Endothelial cell of umbilical vein (primary cell): ENCODE data around the gene CTNNA2. TPM values are rescaled to one million over a fixed set of nuclear protein-coding genes. Genes with fewer than 3 reads are reported as not detected.

Experiments
- BruUV-seq: library from RNA; stranded (reverse); fragments of 400-500 nt; replicated peaks from 2 replicates; lab custom pipeline; 2021; lab: Mats Ljungman, UMichigan
- CTCF ChIA-PET: fragments of 300-600, 350-600 bp; sonication (Branson Sonifier 250); formaldehyde crosslinking; loops from one replicate; lab custom pipeline; 2021; ENCODE audit warnings: antibody characterized with exemption, inconsistent platforms; lab: Charles Lee
- POLR2A ChIA-PET: fragments of 300-600, 350-600 bp; sonication (Branson Sonifier 250); formaldehyde crosslinking; loops from one replicate; lab custom pipeline; 2021; ENCODE audit warnings: antibody characterized with exemption, inconsistent platforms; lab: Charles Lee
- DNase-seq: peaks from one replicate; pipeline ENCODE4 v3.0.0-alpha.2; 2011; ENCODE audit warnings: low read depth, low spot score
- FAIRE-seq: peaks from 2 replicates; lab custom pipeline; 2011; peaks lifted over from hg19 to GRCh38; lab: Jason Lieb, UNC
- H2AFZ ChIP-seq: 2 replicates; pipeline ENCODE4 v1.6.0; 2012; ENCODE audit warnings: low read depth, low read length, control low read depth, inconsistent platforms
- H3K27ac ChIP-seq: 2 replicates; pipeline ENCODE4 v1.5.1; 2011; ENCODE audit warnings: low read depth, mild to moderate bottlenecking, control low read depth, low read length, moderate library complexity; ENCODE audit not compliant: insufficient read depth
- H3K27me3 ChIP-seq, 2 experiments: 2 replicates each; pipeline versions ENCODE4 v1.6.0 to v1.6.1; 2011; ENCODE audit warnings: low read length in 2 of 2, mixed read lengths in 1 of 2; ENCODE audit not compliant: control insufficient read depth in 2 of 2, insufficient read depth in 2 of 2
- H3K36me3 ChIP-seq, 2 experiments: 2 replicates in 1 of 2; 3 replicates in 1 of 2; pipeline ENCODE4 v1.5.1; 2011; ENCODE audit warnings: low read length in 2 of 2, mild to moderate bottlenecking in 1 of 2, moderate library complexity in 1 of 2; ENCODE audit not compliant: control insufficient read depth in 2 of 2, insufficient read depth in 2 of 2; ENCODE audit errors: extremely low read depth in 1 of 2
- H3K4me1 ChIP-seq: 3 replicates; pipeline ENCODE4 v1.5.1; 2011; ENCODE audit warnings: mild to moderate bottlenecking, low read length; ENCODE audit not compliant: control insufficient read depth, insufficient read depth; ENCODE audit errors: extremely low read depth
- H3K4me2 ChIP-seq: 2 replicates; pipeline ENCODE4 v1.6.1; 2011; ENCODE audit warnings: low read length, control low read depth, mixed read lengths; ENCODE audit not compliant: insufficient read depth
- H3K4me3 ChIP-seq, 3 experiments: fragments of 200-600 bp in 1 of 3; sonication (generic), shearing (Covaris generic) in 1 of 3; replicated peaks in 1 of 3; 2 replicates each; pipeline ENCODE4 v1.5.1; 2011 to 2016; ENCODE audit warnings: control low read depth in 3 of 3, low read length in 3 of 3, mild to moderate bottlenecking in 2 of 3, inconsistent platforms in 1 of 3, low read depth in 1 of 3, moderate library complexity in 1 of 3; ENCODE audit not compliant: insufficient read depth in 1 of 3
- H3K79me2 ChIP-seq: 2 replicates; pipeline ENCODE4 v1.6.0; 2012; ENCODE audit warnings: low read length, inconsistent platforms; ENCODE audit not compliant: control insufficient read depth, insufficient read depth
- H3K9ac ChIP-seq: replicated peaks from 2 replicates; pipeline ENCODE3; 2011; ENCODE audit warnings: low read length, control low read depth; ENCODE audit not compliant: insufficient read depth; ENCODE audit errors: extremely low read depth
- H3K9me1 ChIP-seq: replicated peaks from 3 replicates; pipeline ENCODE4 v1.6.0; 2011; ENCODE audit warnings: mild to moderate bottlenecking, low read length; ENCODE audit not compliant: control insufficient read depth, insufficient read depth; ENCODE audit errors: extremely low read depth
- H3K9me3 ChIP-seq: replicated peaks from 2 replicates; pipeline ENCODE4 v1.5.1; 2012; ENCODE audit warnings: low read length, inconsistent platforms; ENCODE audit not compliant: control insufficient read depth, insufficient read depth
- H4K20me1 ChIP-seq: replicated peaks from 2 replicates; pipeline ENCODE3; 2011; ENCODE audit warnings: mild to moderate bottlenecking, low read length; ENCODE audit not compliant: control insufficient read depth, insufficient read depth; ENCODE audit errors: extremely low read depth
- CTCF ChIP-seq, 2 donors: IDR thresholded peaks; 1 replicate in 1 of 2; 2 replicates in 1 of 2; pipeline ENCODE4 v1.5.1; 2011; ENCODE audit warnings: low read length in 2 of 2, mild to moderate bottlenecking in 2 of 2, moderate library complexity in 2 of 2, control low read depth in 1 of 2, inconsistent platforms in 1 of 2, low read depth in 1 of 2; ENCODE audit not compliant: insufficient read depth in 1 of 2; ENCODE audit errors: extremely low read depth in 1 of 2
- EZH2 ChIP-seq: IDR thresholded peaks from 2 replicates; pipeline ENCODE4 v1.6.1; 2012; ENCODE audit warnings: borderline replicate concordance, low read depth, mild to moderate bottlenecking, moderate library complexity, low read length, inconsistent platforms; ENCODE audit not compliant: severe bottlenecking
- FOS ChIP-seq: IDR thresholded peaks from 2 replicates; pipeline ENCODE4 v1.6.1; 2011; ENCODE audit warnings: mild to moderate bottlenecking, low read length, moderate library complexity, borderline replicate concordance; ENCODE audit not compliant: insufficient read depth
- GATA2 ChIP-seq: IDR thresholded peaks from 2 replicates; pipeline ENCODE4 v1.7.0; 2011; ENCODE audit warnings: low read depth, mild to moderate bottlenecking, moderate library complexity, mixed read lengths, low read length; ENCODE audit not compliant: insufficient read length, insufficient read depth
- JUN ChIP-seq: IDR thresholded peaks from 2 replicates; pipeline ENCODE4 v1.6.1; 2011; ENCODE audit warnings: borderline replicate concordance, low read depth; ENCODE audit not compliant: insufficient read length, insufficient read depth
- MAX ChIP-seq: IDR thresholded peaks from 2 replicates; pipeline ENCODE4 v1.6.1; 2011; ENCODE audit not compliant: insufficient read depth, insufficient read length
- MYC ChIP-seq: IDR thresholded peaks from one replicate; pipeline ENCODE4 v1.6.1; 2011; ENCODE audit warnings: mild to moderate bottlenecking, low read depth, low read length
- POLR2A ChIP-seq: IDR thresholded peaks from 2 replicates; pipeline ENCODE4 v1.6.1; 2012; ENCODE audit warnings: low read depth, mild to moderate bottlenecking, control low read depth, low read length
- POLR2AphosphoS5 ChIP-seq: IDR thresholded peaks from 2 replicates; pipeline ENCODE4 v1.6.1; 2012; ENCODE audit warnings: low read depth, mild to moderate bottlenecking, control low read depth, low read length, moderate library complexity; ENCODE audit not compliant: insufficient read depth
- dilution Hi-C: fragments of 300-500 bp; cut with MboI; formaldehyde crosslinking; loops from one replicate; pipeline ENCODE4 v1.15.0; 2019; ENCODE audit warnings: low sequenced_read_pairs; ENCODE audit not compliant: extremely low pct_ligation_motif_present
- intact Hi-C: fragments of 100-400 bp; cut with micrococcal nuclease; formaldehyde crosslinking; loops from one replicate; pipeline ENCODE4 v1.10.0; 2022
- polyA plus RNA-seq, 4 experiments: library from polyadenylated mRNA; depleted of rRNA in 3 of 4; stranded (reverse) in 3 of 4; unstranded in 1 of 4; fragments of >200 nt; gene quantifications; 2 replicates each; pipeline versions ENCODE4 v1.2.1 to v1.2.3, GENCODE V29; 2011 to 2012; ENCODE audit warnings: missing spikeins in 1 of 4
- total RNA-seq: library from RNA; stranded (reverse); gene quantifications from 2 replicates; pipeline ENCODE4 v1.2.3, GENCODE V29; 2021

Gene CTNNA2
- total and polyA plus RNA-seq, 2 donors (not counting 3 experiments of a cell fraction or from before 2014, with no cell fraction given): not detected

GRCh38 chr2:79695248-79695647 is 182.4 kb downstream of the CTNNA2 start:
- DNase-seq: no peak
- H3K4me2 ChIP-seq: no peak overlapping the region
- intact Hi-C loops: no loop called here
- H3K79me2 ChIP-seq: no peaks in the 10 kb centered on the region
- no peaks in the 10 kb centered on the region for H3K9me1 ChIP-seq
- POLR2A ChIA-PET: no interaction called here
- CTCF ChIA-PET: no interaction called here
- no peak for TF ChIP-seq POLR2A
- TF ChIP-seq CTCF (IDR thresholded peaks at IDR 0.05; ENCODE audit: extremely low read depth in 1 of 2, insufficient read depth in 1 of 2, low read depth in 1 of 2, low read length in 2 of 2): no peak
- TF ChIP-seq MYC: no peak
- TF ChIP-seq JUN: no peak
- no peak for TF ChIP-seq MAX
- no peak for TF ChIP-seq FOS
- TF ChIP-seq POLR2AphosphoS5: no peak
- TF ChIP-seq GATA2: no peak
- TF ChIP-seq EZH2: no peak
- BruUV-seq: no TSS peak
- dilution Hi-C loops: no loop called here
- no peak for FAIRE-seq
- no peaks in the 10 kb centered on the region for H3K36me3 ChIP-seq
- no peaks in the 10 kb centered on the region for H3K27me3 ChIP-seq
- no peak overlapping the region for H3K9ac ChIP-seq
- H3K4me3 ChIP-seq: no peak overlapping the region
- H3K4me1 ChIP-seq: no peaks in the 10 kb centered on the region
- H4K20me1 ChIP-seq: no peaks in the 10 kb centered on the region
- H2AFZ ChIP-seq: no peak overlapping the region
- H3K27ac ChIP-seq: no peak overlapping the region
- H3K9me3 ChIP-seq: peaks cover 6% of the 10 kb centered on the region
